NCI-H1930 (cell line): ENCODE results near the gene PTCSC3.
"Not testable (repeated sequence)": the region's sequence is repeated elsewhere in the genome, so short reads cannot be mapped to it uniquely, and the experiment has no call there.

ENCODE experiments used
- DNase-seq, 2 experiments: peaks; one replicate each; lab custom pipeline; 2025; lab: John Stamatoyannopoulos, UW

PTCSC3 gene

DNA sequence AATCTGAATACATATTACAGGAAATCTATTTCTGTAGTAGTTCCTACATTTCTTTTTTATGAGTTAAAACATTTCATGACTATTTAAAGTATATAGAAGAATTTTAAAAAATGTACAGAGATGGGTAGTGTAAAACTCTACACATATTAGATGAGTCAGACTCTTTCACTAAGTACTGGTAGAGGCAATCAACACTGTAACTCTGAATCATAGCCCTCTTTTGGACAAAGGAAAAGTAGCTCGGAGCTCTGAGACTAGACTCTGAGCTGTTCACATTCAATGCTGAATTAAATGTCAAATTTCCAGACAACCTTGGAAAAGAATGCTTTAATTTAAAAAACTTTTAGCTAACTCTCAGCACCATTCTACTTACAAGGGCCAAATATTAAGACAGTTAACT lies 3.4 kb downstream of the PTCSC3 start:
- no peak for DNase-seq

DNA sequence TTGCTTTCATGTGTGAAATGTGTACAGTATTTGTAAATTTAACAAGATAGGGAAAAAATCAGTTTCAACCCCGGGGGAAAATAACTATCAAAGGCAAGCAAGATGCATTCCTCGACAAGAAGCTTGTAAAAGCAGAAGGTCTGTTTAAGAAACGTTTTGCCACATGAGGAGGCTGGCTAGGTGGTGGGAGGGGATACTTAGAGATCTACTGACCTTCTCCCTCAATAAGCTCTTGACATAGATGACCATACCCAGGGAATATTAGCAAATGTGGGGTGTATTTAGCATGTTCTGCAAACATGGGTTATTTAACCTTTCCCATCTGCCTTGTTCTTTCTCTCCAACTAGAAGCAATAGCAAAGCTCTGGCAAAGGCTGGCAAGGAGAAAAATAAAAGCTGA lies 4.9 kb downstream of the PTCSC3 start:
- DNase-seq, result no peak

GRCh38 chr14:36167431-36167830 lies 9.1 kb downstream of the PTCSC3 start:
- DNase-seq, result no peak

DNA sequence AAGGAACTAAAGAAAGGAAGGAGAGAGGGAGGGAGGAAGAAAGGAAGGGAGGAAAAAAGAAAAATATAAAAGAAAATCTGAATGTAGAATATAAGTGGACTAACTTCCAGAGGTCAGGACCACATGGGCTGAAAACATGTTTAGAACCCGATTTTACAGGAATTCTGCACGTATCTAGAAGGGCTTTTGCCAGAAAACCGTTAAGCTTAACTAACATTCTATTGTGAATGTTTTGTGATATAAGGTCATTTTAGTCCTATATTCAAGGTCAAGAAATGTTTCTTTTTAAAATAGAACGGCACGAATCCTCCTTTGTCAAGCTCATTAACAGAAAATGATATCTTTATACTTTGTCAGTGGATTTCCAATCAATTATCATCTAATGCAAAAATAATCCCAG lies 13.1 kb downstream of the PTCSC3 start:
- no peak for DNase-seq

- no peak for DNase-seq
Measured at GRCh38 chr14:36162267-36162666, 14.3 kb downstream of the PTCSC3 start.

DNA sequence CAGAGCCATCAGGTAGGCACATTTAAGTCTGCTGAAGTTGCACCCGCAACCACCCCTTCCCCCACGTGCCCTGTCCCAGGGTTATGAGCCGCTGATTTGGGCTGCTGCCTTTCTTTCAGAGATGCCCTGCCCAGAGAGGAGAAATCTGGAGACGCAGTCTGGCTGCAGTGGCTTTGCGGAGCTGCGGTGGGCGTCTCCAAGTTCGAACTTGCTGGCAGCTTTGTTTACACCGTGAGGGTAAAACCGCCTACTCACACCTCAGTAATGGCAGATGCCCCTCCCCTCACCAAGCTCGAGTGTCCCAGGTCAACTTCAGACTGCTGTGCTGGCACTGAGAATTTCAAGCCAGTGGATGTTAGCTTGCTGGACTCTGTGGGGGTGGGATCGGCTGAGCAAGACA lies 14.7 kb downstream of the PTCSC3 start:
- no peak for DNase-seq

- DNase-seq, result no peak
Measured at GRCh38 chr14:36151335-36151734, 25.2 kb downstream of the PTCSC3 start.

- DNase-seq, result no peak
Measured at GRCh38 chr14:36134038-36134437, 42.5 kb downstream of the PTCSC3 start.

- DNase-seq, result no peak
Measured at GRCh38 chr14:36132826-36133225, 43.7 kb downstream of the PTCSC3 start.

GRCh38 chr14:36130186-36130585 lies 46.3 kb downstream of the PTCSC3 start:
- DNase-seq, result no peak

DNA sequence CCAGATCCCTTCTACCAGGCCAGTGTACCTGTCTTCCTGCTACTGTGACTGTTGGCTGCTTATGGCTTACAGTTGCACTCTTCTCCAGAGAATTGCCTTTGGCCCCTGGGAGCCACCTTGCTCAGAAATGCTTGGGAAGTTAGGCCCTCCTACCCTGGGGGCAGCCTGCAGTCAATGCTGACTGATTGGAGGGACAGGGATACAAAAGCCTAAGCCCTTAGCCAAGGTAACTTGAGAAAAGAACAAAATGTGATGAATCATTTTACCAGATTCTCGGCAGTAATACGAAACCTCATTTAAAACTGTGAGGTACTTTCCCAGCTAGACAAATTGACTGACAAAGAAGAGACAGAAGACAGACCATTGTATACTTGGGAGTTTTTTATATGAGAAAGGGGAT lies 47.3 kb downstream of the PTCSC3 start:
- no peak for DNase-seq

DNA sequence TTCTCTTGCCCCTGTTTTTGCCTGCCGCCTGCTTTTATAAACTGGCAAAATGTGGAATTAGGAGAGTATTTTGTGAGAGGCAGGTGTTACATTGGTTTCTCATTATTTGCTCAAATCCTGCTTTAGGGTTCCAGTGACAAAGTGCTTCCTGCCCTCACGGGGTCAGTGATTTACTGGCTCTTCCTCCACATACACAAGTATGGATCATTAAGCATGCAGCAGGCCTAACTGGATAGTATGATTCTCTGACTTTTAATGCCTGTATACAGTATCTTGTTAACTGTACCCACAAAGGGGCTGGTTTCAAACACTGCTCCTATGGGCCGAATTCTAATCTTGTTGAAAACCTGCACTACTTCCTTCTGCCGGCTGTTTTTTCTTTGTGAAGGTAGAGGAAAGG lies 63.2 kb downstream of the PTCSC3 start:
- no peak for DNase-seq

DNA sequence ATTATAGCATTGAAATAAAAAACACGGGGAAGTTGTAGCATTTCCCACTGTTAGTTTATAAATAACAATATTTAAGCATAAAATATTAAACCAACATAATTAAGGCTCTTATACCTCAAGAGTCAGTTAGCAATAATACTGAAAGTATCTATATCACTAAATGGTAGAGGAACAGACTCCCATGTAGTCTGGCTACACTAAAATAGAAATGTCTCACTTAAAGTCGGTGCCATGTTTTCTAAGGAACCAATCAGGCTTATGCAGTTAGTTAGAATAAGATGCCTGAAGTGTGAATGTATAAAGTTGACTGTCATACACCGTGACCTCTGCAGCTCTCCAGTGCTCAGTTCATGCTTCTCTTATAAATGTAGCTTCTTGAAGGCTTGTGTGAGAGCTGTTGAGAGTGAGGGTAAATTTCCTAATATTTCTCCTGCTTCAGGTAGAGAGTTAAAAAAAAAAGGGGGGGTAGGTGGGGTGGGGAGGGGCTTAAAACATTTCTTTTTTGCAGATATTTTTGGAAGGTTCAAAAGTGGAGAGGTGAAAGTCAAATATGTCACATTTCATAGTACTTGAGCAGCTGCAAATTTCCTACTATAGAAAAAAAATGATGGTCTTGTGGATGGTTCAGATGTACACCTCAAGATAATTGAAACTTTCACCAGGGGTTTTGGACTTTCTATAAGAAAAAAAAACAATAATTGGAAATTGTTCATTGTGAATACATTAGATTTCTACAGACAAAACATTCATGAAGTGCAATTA lies 64.5 kb downstream of the PTCSC3 start:
- no peak for DNase-seq

DNA sequence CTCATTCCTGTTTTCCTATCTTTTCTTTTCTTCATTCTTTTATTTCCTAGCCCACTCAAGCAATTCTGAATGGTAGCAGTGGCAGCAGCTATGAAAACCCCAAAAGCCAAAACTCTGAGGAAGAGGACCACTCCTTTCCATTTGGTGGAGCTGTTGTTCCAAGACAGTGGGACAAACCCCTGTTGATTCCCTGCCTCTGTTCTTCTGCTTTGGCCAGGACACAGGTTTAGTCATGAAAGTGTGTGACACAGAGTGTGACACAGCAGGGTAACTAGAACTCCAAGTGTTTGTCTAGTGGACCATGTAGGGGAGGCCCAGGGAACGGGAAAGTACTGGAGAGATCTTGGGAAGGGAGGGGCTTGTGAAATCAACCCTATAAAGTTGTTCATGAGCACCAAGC lies 71.1 kb downstream of the PTCSC3 start:
- DNase-seq, result peak in 1 of 2 experiments; percentile 14

- DNase-seq, result not testable (repeated sequence)
Measured at GRCh38 chr14:36104258-36104657, 72.3 kb downstream of the PTCSC3 start.

DNA sequence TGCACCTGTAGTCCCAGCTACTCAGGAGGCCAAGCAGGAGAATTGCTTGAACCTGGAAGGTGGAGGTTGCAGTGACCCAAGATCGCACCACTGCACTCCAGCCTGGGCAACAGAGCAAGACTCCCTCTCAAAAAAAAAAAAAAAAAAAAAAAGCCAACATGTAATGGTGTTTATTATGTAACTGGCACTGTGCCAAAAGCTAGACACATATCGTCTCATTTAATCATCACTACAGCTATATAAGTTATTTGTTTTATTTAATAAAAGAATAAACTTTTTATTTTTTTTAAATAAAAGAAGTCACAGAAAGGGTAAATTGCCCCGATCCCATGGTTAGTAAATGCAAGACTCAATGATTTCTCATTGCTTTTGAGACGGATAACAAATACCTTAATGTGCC lies 76.9 kb downstream of the PTCSC3 start:
- no peak for DNase-seq

- DNase-seq, result no peak
Measured at GRCh38 chr14:36097356-36097755, 79.2 kb downstream of the PTCSC3 start.

DNA sequence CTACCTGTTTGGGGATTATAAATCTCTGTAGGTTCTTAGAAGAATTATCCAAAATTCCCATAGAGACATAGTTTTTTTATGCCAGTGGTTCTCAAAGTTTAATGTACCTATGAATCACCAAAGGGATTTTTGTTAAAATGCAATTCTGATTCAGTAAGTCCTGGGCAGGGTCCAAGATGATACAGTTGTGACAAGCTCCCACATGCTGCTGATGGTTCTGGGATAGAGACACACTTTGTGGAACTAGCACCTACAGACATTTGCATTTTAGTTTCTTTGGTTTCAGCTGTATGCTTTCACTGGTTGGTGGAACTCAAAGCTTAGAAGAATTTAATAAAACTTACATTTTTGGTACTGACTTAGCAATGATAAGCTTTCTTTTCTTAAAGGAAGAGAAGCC lies 80.4 kb downstream of the PTCSC3 start:
- DNase-seq, result no peak

- DNase-seq, result no peak
Measured at GRCh38 chr14:36094963-36095362, 81.6 kb downstream of the PTCSC3 start.

DNA sequence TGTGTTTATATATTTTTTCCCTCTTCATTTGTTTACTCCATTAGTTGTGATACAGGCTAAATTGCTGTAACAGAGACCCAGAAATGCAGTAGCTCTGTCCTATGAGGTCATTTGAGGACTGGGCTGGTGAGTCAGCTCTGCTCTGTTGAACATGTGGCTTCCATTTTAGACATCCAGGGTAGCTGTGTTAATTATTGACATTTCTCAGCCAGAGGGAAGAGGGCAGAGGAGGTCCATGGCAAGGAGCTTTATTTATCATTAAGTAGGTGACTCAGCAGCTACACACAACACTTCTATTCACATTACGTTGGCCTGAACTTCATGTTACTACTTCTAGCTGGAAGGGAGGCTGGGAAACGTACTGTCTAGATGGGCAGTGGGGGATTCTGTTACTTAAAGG lies 85.4 kb downstream of the PTCSC3 start:
- no peak for DNase-seq

GRCh38 chr14:36087411-36087810 lies 89.1 kb downstream of the PTCSC3 start:
- DNase-seq, result no peak

GRCh38 chr14:36086629-36087395 lies 89.7 kb downstream of the PTCSC3 start:
- DNase-seq, result no peak

- no peak for DNase-seq
Measured at GRCh38 chr14:36085861-36086260, 90.7 kb downstream of the PTCSC3 start.
